ENCODE measurements around the gene PLAAT2. TPM values are rescaled to one million over a fixed set of nuclear protein-coding genes. Genes with fewer than 3 reads are reported as not detected.

PLAAT2 gene
- total RNA-seq, 1 experiment from 2014 or later: 1.2 TPM

GRCh38 chr11:63554877-63555223, 8.3 kb downstream of the PLAAT2 start:
- ChIA-PET POLR2A (no interaction called here), CTCF (no interaction called here)
- Histone ChIP-seq H3K36me3 (ENCODE audit: control insufficient read depth, insufficient read depth, low read length) (no peaks in the 10 kb centered on the region), H3K4me1 (peaks cover 7% of the 10 kb centered on the region), H3K9me3 (no peaks in the 10 kb centered on the region), H3K27me3 (replicated peaks; ENCODE audit: control insufficient read depth, insufficient read depth, low read length) (no peaks in the 10 kb centered on the region), H3K4me3 (ENCODE audit: low read depth, low read length) (no peak overlapping the region)
- intact Hi-C loops (cut with micrococcal nuclease; ENCODE audit: unreplicated experiment): no loop called here
- TF ChIP-seq CTCF (IDR thresholded peaks at IDR 0.05; ENCODE audit: insufficient read depth in 1 of 2, low read depth in 1 of 2, low read length in 1 of 2, severe bottlenecking in 1 of 2, unreplicated experiment in 1 of 2): no peak
- peaks cover 4% of the 10 kb centered on the region for H3K36me3 Mint-ChIP-seq (ENCODE audit: insufficient read depth, unreplicated experiment)
- H3K27ac Mint-ChIP-seq (ENCODE audit: unreplicated experiment): no peak overlapping the region
- no peaks in the 10 kb centered on the region for H3K27me3 Mint-ChIP-seq (ENCODE audit: insufficient read depth, unreplicated experiment)
- no peaks in the 10 kb centered on the region for H3K4me1 Mint-ChIP-seq (ENCODE audit: low read depth, unreplicated experiment)
- no TSS peak for BruUV-seq (replicated peaks)
- DNase-seq: no peak
- H3K4me3 Mint-ChIP-seq (ENCODE audit: unreplicated experiment): no peak overlapping the region
- no peaks in the 10 kb centered on the region for H3K9me3 Mint-ChIP-seq (ENCODE audit: unreplicated experiment)

GRCh38 chr11:63553759-63554158, 9.4 kb downstream of the PLAAT2 start:
- H3K27me3 Mint-ChIP-seq (ENCODE audit: insufficient read depth, unreplicated experiment): no peaks in the 10 kb centered on the region
- ChIA-PET CTCF (no interaction called here), POLR2A (no interaction called here)
- H3K4me3 Mint-ChIP-seq (ENCODE audit: unreplicated experiment): no peak overlapping the region
- intact Hi-C loops (cut with micrococcal nuclease; ENCODE audit: unreplicated experiment): no loop called here
- no peaks in the 10 kb centered on the region for H3K9me3 Mint-ChIP-seq (ENCODE audit: unreplicated experiment)
- H3K36me3 Mint-ChIP-seq (ENCODE audit: insufficient read depth, unreplicated experiment): peaks cover 4% of the 10 kb centered on the region
- no peak for TF ChIP-seq CTCF (IDR thresholded peaks at IDR 0.05; ENCODE audit: insufficient read depth in 1 of 2, low read depth in 1 of 2, low read length in 1 of 2, severe bottlenecking in 1 of 2, unreplicated experiment in 1 of 2)
- no peak overlapping the region for H3K27ac Mint-ChIP-seq (ENCODE audit: unreplicated experiment)
- H3K36me3 ChIP-seq (ENCODE audit: control insufficient read depth, insufficient read depth, low read length): no peaks in the 10 kb centered on the region
- peaks cover 6% of the 10 kb centered on the region for H3K4me1 ChIP-seq
- H3K4me3 ChIP-seq (ENCODE audit: low read depth, low read length): no peak overlapping the region
- H3K27me3 ChIP-seq (replicated peaks; ENCODE audit: control insufficient read depth, insufficient read depth, low read length): no peaks in the 10 kb centered on the region
- DNase-seq: no peak
- no peaks in the 10 kb centered on the region for H3K4me1 Mint-ChIP-seq (ENCODE audit: low read depth, unreplicated experiment)
- no TSS peak for BruUV-seq (replicated peaks)
- no peaks in the 10 kb centered on the region for H3K9me3 ChIP-seq

- H3K4me3 Mint-ChIP-seq (ENCODE audit: unreplicated experiment): no peak overlapping the region
- H3K9me3 Mint-ChIP-seq (ENCODE audit: unreplicated experiment): no peaks in the 10 kb centered on the region
- H3K36me3 ChIP-seq (ENCODE audit: control insufficient read depth, insufficient read depth, low read length): no peaks in the 10 kb centered on the region
- H3K27me3 Mint-ChIP-seq (ENCODE audit: insufficient read depth, unreplicated experiment): no peaks in the 10 kb centered on the region
- intact Hi-C loops (cut with micrococcal nuclease; ENCODE audit: unreplicated experiment): no loop called here
- H3K4me1 Mint-ChIP-seq (ENCODE audit: low read depth, unreplicated experiment): no peaks in the 10 kb centered on the region
- BruUV-seq (replicated peaks): no TSS peak
- no peak overlapping the region for H3K4me3 ChIP-seq (ENCODE audit: low read depth, low read length)
- TF ChIP-seq CTCF (IDR thresholded peaks at IDR 0.05; ENCODE audit: insufficient read depth in 1 of 2, low read depth in 1 of 2, low read length in 1 of 2, severe bottlenecking in 1 of 2, unreplicated experiment in 1 of 2): no peak
- H3K27ac Mint-ChIP-seq (ENCODE audit: unreplicated experiment): no peak overlapping the region
- POLR2A ChIA-PET: interaction anchor here (0.6 kb wide), 1 partner anchor 138 kb away, joined by 3 read pairs; no protein-coding TSS in a partner anchor
- CTCF ChIA-PET: no interaction called here
- H3K36me3 Mint-ChIP-seq (ENCODE audit: insufficient read depth, unreplicated experiment): peaks cover 4% of the 10 kb centered on the region
- H3K9me3 ChIP-seq: no peaks in the 10 kb centered on the region
- no peaks in the 10 kb centered on the region for H3K4me1 ChIP-seq
- no peaks in the 10 kb centered on the region for H3K27me3 ChIP-seq (replicated peaks; ENCODE audit: control insufficient read depth, insufficient read depth, low read length)
- DNase-seq: no peak
Measured at GRCh38 chr11:63552921-63553320, 10.3 kb downstream of the PLAAT2 start.

Data from Caco-2 (cell line).